HepG2 (cell line): ENCODE measurements around the gene LRRC4C. TPM values are rescaled to one million over a fixed set of nuclear protein-coding genes. Genes with fewer than 3 reads are reported as not detected.

Experiments
- ATAC-seq: fragments of 200-7000 bp; cut with Tn5 transposase; 3 replicates; pipeline ENCODE4 v1.9.1; 2020; ENCODE audit warnings: mild to moderate bottlenecking, moderate library complexity
- BruUV-seq: library from RNA; stranded (reverse); fragments of 400-500 nt; replicated peaks from 2 replicates; lab custom pipeline; 2021; lab: Mats Ljungman, UMichigan
- CTCF ChIA-PET: fragments of 300-600 bp; formaldehyde crosslinking; extraction: SDS; loops from one replicate; lab custom pipeline; 2021; ENCODE audit warnings: low total read pairs, inconsistent platforms, low intra/inter-chr PET ratio; lab: Yijun Ruan, JAX
- POLR2A ChIA-PET: fragments of 350-600 bp; sonication (Branson Sonifier 250); formaldehyde crosslinking; loops from one replicate; lab custom pipeline; 2020; ENCODE audit warnings: antibody characterized with exemption, inconsistent platforms; lab: Yijun Ruan, JAX
- DNase-seq: peaks from one replicate; pipeline ENCODE4 v3.0.0-alpha.2; 2015; ENCODE audit warnings: low spot score
- FAIRE-seq: peaks from 3 replicates; lab custom pipeline; 2011; peaks lifted over from hg19 to GRCh38; lab: Jason Lieb, UNC
- H2AFZ ChIP-seq: one replicate; pipeline ENCODE4 v1.6.1; 2011; ENCODE audit warnings: low read length, inconsistent platforms
- H3K27ac ChIP-seq: fragments of 300-600 bp; 3 replicates; pipeline ENCODE4 v1.8.0; 2011; ENCODE audit warnings: mixed run types, mild to moderate bottlenecking, mixed read lengths, low read length, inconsistent platforms; ENCODE audit not compliant: insufficient read depth; ENCODE audit errors: extremely low read length
- H3K27me3 ChIP-seq, 2 experiments: fragments of 200-600 bp in 1 of 2; 2 replicates in 1 of 2; 3 replicates in 1 of 2; pipeline versions ENCODE4 v1.6.0 to v1.8.0; 2011; ENCODE audit warnings: low read length in 2 of 2, mild to moderate bottlenecking in 2 of 2, moderate library complexity in 2 of 2, inconsistent platforms in 1 of 2; ENCODE audit not compliant: insufficient read depth in 2 of 2, control insufficient read depth in 1 of 2
- H3K36me3 ChIP-seq, 2 experiments: fragments of 200-600 bp in 1 of 2; replicated peaks in 1 of 2; 2 replicates in 1 of 2; 3 replicates in 1 of 2; pipeline versions ENCODE4 v1.5.1 to v1.8.0; 2011; ENCODE audit warnings: low read length in 2 of 2, inconsistent platforms in 1 of 2; ENCODE audit not compliant: insufficient read depth in 2 of 2, control insufficient read depth in 1 of 2
- H3K4me1 ChIP-seq: 2 replicates; pipeline ENCODE4 v1.5.1; 2012; ENCODE audit warnings: low read length, inconsistent platforms; ENCODE audit not compliant: insufficient read depth
- H3K4me2 ChIP-seq: 2 replicates; pipeline ENCODE4 v1.6.0; 2011; ENCODE audit warnings: low read depth, low read length, inconsistent platforms
- H3K4me3 ChIP-seq, 3 experiments: fragments of 200-600 bp in 1 of 3; sonication (generic), shearing (Covaris generic) in 1 of 3; replicated peaks in 1 of 3; 2 replicates each; pipeline ENCODE4 v1.5.1; 2011 to 2016; ENCODE audit warnings: low read length in 3 of 3, inconsistent platforms in 2 of 3, low read depth in 2 of 3, mild to moderate bottlenecking in 2 of 3, control low read depth in 1 of 3, mixed read lengths in 1 of 3; ENCODE audit not compliant: insufficient read depth in 1 of 3
- H3K79me2 ChIP-seq: one replicate; pipeline ENCODE4 v1.6.1; 2011; ENCODE audit warnings: low read length, inconsistent platforms; ENCODE audit not compliant: insufficient read depth
- H3K9ac ChIP-seq: 2 replicates; pipeline ENCODE4 v1.6.0; 2011; ENCODE audit warnings: mild to moderate bottlenecking, low read depth, low read length, inconsistent platforms; ENCODE audit not compliant: insufficient read depth
- H3K9me3 ChIP-seq: 2 replicates; pipeline ENCODE4 v1.5.1; 2012; ENCODE audit warnings: mild to moderate bottlenecking, low read length
- H4K20me1 ChIP-seq: 2 replicates; pipeline ENCODE4 v1.6.0; 2011; ENCODE audit warnings: inconsistent platforms, mild to moderate bottlenecking, low read length, moderate library complexity; ENCODE audit not compliant: insufficient read depth
- ARID2 ChIP-seq: sonication (generic); formaldehyde crosslinking; IDR thresholded peaks from 2 replicates; pipeline ENCODE4 v1.8.1; 2022; ENCODE audit warnings: mild to moderate bottlenecking, missing genetic modification reagents, borderline replicate concordance
- ISL2 ChIP-seq: sonication (generic); formaldehyde crosslinking; IDR thresholded peaks from 2 replicates; pipeline ENCODE4 v1.5.0; 2020; ENCODE audit warnings: missing genetic modification reagents
- JARID2 ChIP-seq: sonication (generic); formaldehyde crosslinking; IDR thresholded peaks from 2 replicates; pipeline ENCODE4 v1.8.1; 2023; ENCODE audit warnings: missing genetic modification reagents, inconsistent platforms; ENCODE audit not compliant: insufficient replicate concordance
- KAT8 ChIP-seq: IDR thresholded peaks from 2 replicates; pipeline ENCODE4 v1.6.1; 2016; ENCODE audit warnings: missing genetic modification reagents, missing compliant biosample characterization
- MIER3 ChIP-seq: IDR thresholded peaks from 2 replicates; pipeline ENCODE4 v1.6.1; 2016; ENCODE audit warnings: missing compliant biosample characterization, borderline replicate concordance
- SIX1 ChIP-seq: sonication (generic); formaldehyde crosslinking; IDR thresholded peaks from 2 replicates; pipeline ENCODE4 v1.4.0; 2020; ENCODE audit warnings: missing genetic modification reagents, borderline replicate concordance
- ZFP91 ChIP-seq: sonication (generic); formaldehyde crosslinking; IDR thresholded peaks from 2 replicates; pipeline ENCODE4 v1.9.0; 2022; ENCODE audit warnings: missing genetic modification reagents, mild to moderate bottlenecking, borderline replicate concordance
- ZIK1 ChIP-seq: sonication (generic); formaldehyde crosslinking; IDR thresholded peaks from 2 replicates; pipeline ENCODE4 v1.5.0; 2020; ENCODE audit warnings: mild to moderate bottlenecking, low read depth, missing genetic modification reagents, borderline replicate concordance
- ZNF256 ChIP-seq: sonication (generic); formaldehyde crosslinking; conservative IDR thresholded peaks from 2 replicates; pipeline ENCODE4 v1.4.0; 2020; ENCODE audit warnings: missing genetic modification reagents
- ZNF292 ChIP-seq: sonication (generic); formaldehyde crosslinking; IDR thresholded peaks from 2 replicates; pipeline ENCODE4 v1.8.1; 2022; ENCODE audit warnings: mild to moderate bottlenecking, low read depth, missing genetic modification reagents, borderline replicate concordance
- ZNF432 ChIP-seq: sonication (generic); formaldehyde crosslinking; IDR thresholded peaks from 2 replicates; pipeline ENCODE4 v1.5.0; 2020; ENCODE audit warnings: missing genetic modification reagents, mild to moderate bottlenecking, borderline replicate concordance
- ZNF616 ChIP-seq: sonication (generic); formaldehyde crosslinking; IDR thresholded peaks from 2 replicates; pipeline ENCODE4 v1.5.0; 2020; ENCODE audit warnings: low read depth, mild to moderate bottlenecking, missing genetic modification reagents
- ZNF691 ChIP-seq: sonication (generic); formaldehyde crosslinking; IDR thresholded peaks from 2 replicates; pipeline ENCODE4 v1.4.0; 2020; ENCODE audit warnings: missing genetic modification reagents, low read depth, mild to moderate bottlenecking, borderline replicate concordance
- ZNF737 ChIP-seq: sonication (generic); formaldehyde crosslinking; IDR thresholded peaks from 2 replicates; pipeline ENCODE4 v1.5.0; 2020; ENCODE audit warnings: missing genetic modification reagents, mild to moderate bottlenecking, borderline replicate concordance
- ZSCAN21 ChIP-seq: sonication (generic); formaldehyde crosslinking; IDR thresholded peaks from 2 replicates; pipeline ENCODE4 v1.8.0; 2022; ENCODE audit warnings: mild to moderate bottlenecking, missing genetic modification reagents, moderate library complexity, borderline replicate concordance
- WGBS: methylation state at CpG from one replicate; pipeline ENCODE4 v1.1.6; 2017; ENCODE audit warnings: low lambda C conversion rate; 5-methylcytosine and 5-hydroxymethylcytosine counted together
- in situ Hi-C: cut with HindIII; loops from 2 replicates; pipeline ENCODE4 v1.10.0; 2017; ENCODE audit warnings: low pct_unique_long_range_greater_than_20kb; ENCODE audit not compliant: extremely low pct_ligation_motif_present
- intact Hi-C: fragments of 100-400 bp; cut with micrococcal nuclease; formaldehyde crosslinking; loops from one replicate; pipeline ENCODE4 v1.10.0; 2022; ENCODE audit not compliant: unreplicated experiment
- polyA plus RNA-seq, 8 experiments: library from polyadenylated mRNA; depleted of rRNA in 3 of 8; stranded (reverse) in 7 of 8; unstranded in 1 of 8; fragments of >200 nt; fragmentation: Illumina TruSeq in 4 of 8; extraction: Trizol in 4 of 8; gene quantifications; 2 replicates each; pipeline versions ENCODE4 v1.2.1 to v1.2.3, GENCODE V29; 2011 to 2016; ENCODE audit warnings: low read depth in 4 of 8, missing spikeins in 1 of 8, mixed read lengths in 1 of 8; ENCODE audit not compliant: insufficient read depth in 1 of 8
- total RNA-seq, 5 experiments: library from RNA; depleted of rRNA; stranded (reverse); fragments of >200 nt; fragmentation: Illumina TruSeq; extraction: Trizol; gene quantifications; 2 replicates each; pipeline ENCODE4 v1.2.3, GENCODE V29; 2016; ENCODE audit warnings: low read depth in 1 of 5
- TF ChIP-seq, protein P1 (sequence below): sonication (generic); formaldehyde crosslinking; IDR thresholded peaks from 2 replicates; pipeline ENCODE4 v1.8.0; 2023; ENCODE audit warnings: mild to moderate bottlenecking, missing genetic modification reagents

The LRRC4C gene
- total and polyA plus RNA-seq, 2 of the 13 experiments (the other 11 are each of a cell fraction or from before 2014, with no cell fraction given) = not detected

DNA sequence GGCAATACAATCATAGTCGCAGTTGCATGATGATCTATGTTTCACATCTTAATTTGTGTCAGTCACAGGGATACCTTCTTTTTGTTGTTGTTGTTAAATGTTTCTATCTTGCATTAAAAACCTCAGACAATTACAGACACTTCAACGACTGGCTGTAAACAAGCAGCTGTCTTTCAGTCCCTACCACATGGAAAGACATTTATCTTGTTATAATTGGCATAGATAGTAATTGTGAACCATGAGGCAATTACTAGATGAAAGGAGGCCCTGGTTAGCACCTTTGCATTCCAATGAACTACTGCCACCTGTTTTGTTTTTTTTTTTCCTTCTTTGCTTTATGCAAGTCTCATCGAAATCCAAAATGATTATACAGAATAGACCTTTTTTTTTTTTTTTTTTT is 416.8 kb downstream of the LRRC4C start (continued):
- TF ChIP-seq, protein P1, sequence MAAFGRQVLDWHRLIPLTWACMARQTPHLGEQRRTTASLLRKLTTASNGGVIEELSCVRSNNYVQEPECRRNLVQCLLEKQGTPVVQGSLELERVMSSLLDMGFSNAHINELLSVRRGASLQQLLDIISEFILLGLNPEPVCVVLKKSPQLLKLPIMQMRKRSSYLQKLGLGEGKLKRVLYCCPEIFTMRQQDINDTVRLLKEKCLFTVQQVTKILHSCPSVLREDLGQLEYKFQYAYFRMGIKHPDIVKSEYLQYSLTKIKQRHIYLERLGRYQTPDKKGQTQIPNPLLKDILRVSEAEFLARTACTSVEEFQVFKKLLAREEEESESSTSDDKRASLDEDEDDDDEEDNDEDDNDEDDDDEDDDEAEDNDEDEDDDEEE (CRISPR knock-in tag) = no peak
- TF ChIP-seq JARID2 (CRISPR knock-in tag) (no peak), ZNF432 (CRISPR knock-in tag) (no peak), ARID2 (CRISPR knock-in tag) (no peak), KAT8 (CRISPR knock-in tag) (no peak), ZNF616 (CRISPR knock-in tag) (no peak), ZNF292 (CRISPR knock-in tag) (no peak)

DNA sequence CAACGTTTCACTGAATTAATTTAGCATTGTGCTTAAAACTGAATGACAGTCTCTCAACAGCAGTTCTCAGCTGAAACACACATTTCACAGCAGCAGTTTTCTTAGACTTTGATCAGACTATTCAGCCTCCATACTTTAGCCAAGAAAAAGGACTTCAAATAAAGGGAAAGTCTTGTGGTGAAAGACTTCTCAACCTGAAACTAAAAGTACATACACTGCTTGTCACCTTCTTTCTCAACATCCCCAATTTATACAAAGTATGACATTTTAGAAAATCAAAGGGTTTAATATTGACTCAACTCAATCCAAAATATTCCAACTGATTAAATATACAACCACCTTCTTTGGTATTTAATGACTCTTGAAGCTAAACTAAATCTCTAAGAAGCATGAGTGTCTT is 419.0 kb downstream of the LRRC4C start:
- CTCF ChIA-PET = no interaction called here
- 7% methylated on average over 1 of the region's 1 CpG for WGBS
- intact Hi-C loops = no loop called here

More for the DNA sequence above, 419.0 kb downstream of the LRRC4C start:
- POLR2A ChIA-PET = no interaction called here
- no peak for ATAC-seq
- H4K20me1 ChIP-seq = no peaks in the 10 kb centered on the region
- no peak overlapping the region for H2AFZ ChIP-seq
- in situ Hi-C loops = no loop called here
- no peak for FAIRE-seq
- TF ChIP-seq ZFP91 (CRISPR knock-in tag) (no peak), ISL2 (CRISPR knock-in tag) (no peak), ZNF256 (CRISPR knock-in tag) (no peak), ZNF737 (CRISPR knock-in tag) (no peak), ZNF691 (CRISPR knock-in tag) (no peak), ZIK1 (no peak), MIER3 (CRISPR knock-in tag) (no peak), SIX1 (CRISPR knock-in tag) (no peak), ZSCAN21 (CRISPR knock-in tag) (no peak)
- H3K79me2 ChIP-seq = no peaks in the 10 kb centered on the region
- no TSS peak for BruUV-seq
- peaks cover 56% of the 10 kb centered on the region for H3K9me3 ChIP-seq
- no peak overlapping the region for H3K4me3 ChIP-seq
- H3K4me1 ChIP-seq = no peaks in the 10 kb centered on the region
- no peak overlapping the region for H3K9ac ChIP-seq
- no peaks in the 10 kb centered on the region for H3K36me3 ChIP-seq
- H3K27ac ChIP-seq = no peak overlapping the region
- H3K27me3 ChIP-seq = no peaks in the 10 kb centered on the region
- no peak overlapping the region for H3K4me2 ChIP-seq
- no peak for DNase-seq
